Panc1 (cell line): ENCODE data around the gene ACOT13. TPM values are rescaled to one million over a fixed set of nuclear protein-coding genes. Genes with fewer than 3 reads are reported as not detected.

Source experiments
- ATAC-seq: fragments of 200-7000 bp; cut with Tn5 transposase; 2 replicates; pipeline ENCODE4 v1.9.1; 2020; ENCODE audit warnings: mild to moderate bottlenecking, moderate library complexity
- BruUV-seq: library from RNA; stranded (reverse); fragments of 400-500 nt; replicated peaks from 2 replicates; lab custom pipeline; 2021; lab: Mats Ljungman, UMichigan
- CTCF ChIA-PET: fragments of 300-600 bp; sonication (Branson Sonifier 250); formaldehyde crosslinking; loops from one replicate; lab custom pipeline; 2022; ENCODE audit warnings: antibody characterized with exemption; lab: Charles Lee
- POLR2A ChIA-PET: fragments of 300-600 bp; sonication (Branson Sonifier 250); formaldehyde crosslinking; loops from one replicate; lab custom pipeline; 2022; ENCODE audit warnings: antibody characterized with exemption; lab: Charles Lee
- DNase-seq: peaks from one replicate; pipeline ENCODE4 v3.0.0-alpha.2; 2010; ENCODE audit warnings: low read depth, low spot score
- H3K27ac ChIP-seq: 2 replicates; pipeline ENCODE4 v1.5.1; 2011; ENCODE audit warnings: mild to moderate bottlenecking, low read length, inconsistent platforms
- H3K27me3 ChIP-seq: fragments of 200-500 bp; sonication (Bioruptor generic); 2 replicates; pipeline ENCODE4 v1.6.0; 2014; ENCODE audit warnings: low read length, inconsistent platforms; ENCODE audit not compliant: control insufficient read depth, insufficient read depth
- H3K36me3 ChIP-seq: fragments of 200-500 bp; sonication (Bioruptor generic); 2 replicates; pipeline ENCODE4 v1.5.1; 2014; ENCODE audit warnings: inconsistent platforms, mild to moderate bottlenecking, low read length, moderate library complexity; ENCODE audit not compliant: control insufficient read depth, insufficient read depth
- H3K4me1 ChIP-seq: 2 replicates; pipeline ENCODE4 v1.5.1; 2011; ENCODE audit warnings: inconsistent platforms, mild to moderate bottlenecking, low read length, moderate library complexity; ENCODE audit not compliant: control insufficient read depth, insufficient read depth
- H3K4me3 ChIP-seq, 2 experiments: 2 replicates each; pipeline ENCODE4 v1.5.1; 2011 to 2012; ENCODE audit warnings: low read depth in 2 of 2, low read length in 2 of 2, mild to moderate bottlenecking in 2 of 2, inconsistent platforms in 1 of 2, moderate library complexity in 1 of 2
- H3K9me3 ChIP-seq: fragments of 200-500 bp; sonication (Bioruptor generic); 2 replicates; pipeline ENCODE4 v1.5.1; 2014; ENCODE audit warnings: low read depth, mild to moderate bottlenecking, inconsistent platforms, low read length, moderate library complexity; ENCODE audit not compliant: control insufficient read depth, insufficient read depth
- CTCF ChIP-seq: fragments of 450-650 bp; IDR thresholded peaks from 2 replicates; pipeline ENCODE4 v1.5.1; 2017; ENCODE audit warnings: mild to moderate bottlenecking
- POLR2AphosphoS5 ChIP-seq: IDR thresholded peaks from 2 replicates; pipeline ENCODE4 v1.6.1; 2012; ENCODE audit warnings: mild to moderate bottlenecking, low read depth, low read length, moderate library complexity
- REST ChIP-seq, 2 experiments: IDR thresholded peaks; 2 replicates each; pipeline ENCODE4 v1.6.1; 2011 to 2012; ENCODE audit warnings: low read depth in 2 of 2, control low read depth in 1 of 2, low read length in 1 of 2, mild to moderate bottlenecking in 1 of 2, moderate library complexity in 1 of 2; ENCODE audit not compliant: insufficient read depth in 1 of 2
- SIN3A ChIP-seq: IDR thresholded peaks from 2 replicates; pipeline ENCODE4 v1.6.1; 2012; ENCODE audit warnings: low read depth, mild to moderate bottlenecking, low read length, moderate library complexity, borderline replicate concordance; ENCODE audit not compliant: insufficient read depth
- TCF7L2 ChIP-seq: IDR thresholded peaks from 2 replicates; pipeline ENCODE4 v1.6.1; 2011; ENCODE audit warnings: mild to moderate bottlenecking, low read depth, low read length, inconsistent platforms
- in situ Hi-C: cut with HindIII; loops from 2 replicates; pipeline ENCODE4 v1.10.0; 2016; ENCODE audit warnings: low sequenced_read_pairs, low pct_unique_long_range_greater_than_20kb
- intact Hi-C: fragments of 100-400 bp; cut with micrococcal nuclease; formaldehyde crosslinking; loops from one replicate; pipeline ENCODE4 v1.10.0; 2022; ENCODE audit not compliant: unreplicated experiment
- total RNA-seq: library from RNA; stranded (reverse); gene quantifications from one replicate; pipeline ENCODE4 v1.2.1, GENCODE V29; 2021; ENCODE audit not compliant: unreplicated experiment

The ACOT13 gene
- total RNA-seq, 1 experiment from 2014 or later: 31.6 TPM

- TF ChIP-seq TCF7L2 (no peak), POLR2AphosphoS5 (no peak)
- H3K4me3 ChIP-seq: no peak overlapping the region
These were observed 24.7 kb downstream of the ACOT13 start for GRCh38 chr6:24691550-24691949.

GRCh38 chr6:24692003-24692402 is 25.1 kb downstream of the ACOT13 start:
- ATAC-seq (no peak), DNase-seq (no peak)
- BruUV-seq: no TSS peak
- Histone ChIP-seq H3K27me3 (no peaks in the 10 kb centered on the region), H3K27ac (no peak overlapping the region), H3K4me3 (no peak overlapping the region), H3K9me3 (no peaks in the 10 kb centered on the region), H3K36me3 (no peaks in the 10 kb centered on the region), H3K4me1 (peaks cover 3% of the 10 kb centered on the region; the same call in 1 of the 2 replicates)
- CTCF ChIA-PET: no interaction called here
- in situ Hi-C loops (no loop called here), intact Hi-C loops (no loop called here)
- TF ChIP-seq TCF7L2 (no peak), CTCF (no peak), REST (IDR thresholded peaks at IDR 0.05; ENCODE audit: insufficient read depth in 1 of 2, low read depth in 2 of 2, low read length in 1 of 2) (no peak), SIN3A (no peak), POLR2AphosphoS5 (no peak)
- POLR2A ChIA-PET: no interaction called here

More at GRCh38 chr6:24691550-24691949, 24.7 kb downstream of the ACOT13 start:
- ChIA-PET CTCF (no interaction called here), POLR2A (no interaction called here)
- no peaks in the 10 kb centered on the region for H3K36me3 ChIP-seq
- no peak overlapping the region for H3K27ac ChIP-seq
- no peaks in the 10 kb centered on the region for H3K27me3 ChIP-seq
- in situ Hi-C loops: no loop called here
- DNase-seq (no peak), ATAC-seq (no peak)
- H3K9me3 ChIP-seq: no peaks in the 10 kb centered on the region
- intact Hi-C loops: no loop called here
- no TSS peak for BruUV-seq
- H3K4me1 ChIP-seq: peaks cover 3% of the 10 kb centered on the region; the same call in 1 of the 2 replicates

- Histone ChIP-seq H3K36me3 (no peaks in the 10 kb centered on the region), H3K9me3 (no peaks in the 10 kb centered on the region), H3K27ac (no peak overlapping the region), H3K4me3 (no peak overlapping the region), H3K27me3 (no peaks in the 10 kb centered on the region), H3K4me1 (peaks cover 3% of the 10 kb centered on the region; the same call in 1 of the 2 replicates)
- ATAC-seq: no peak
- no peak for DNase-seq
- no TSS peak for BruUV-seq
- POLR2A ChIA-PET: no interaction called here
- CTCF ChIA-PET: no interaction called here
- TF ChIP-seq REST (IDR thresholded peaks at IDR 0.05; ENCODE audit: insufficient read depth in 1 of 2, low read depth in 2 of 2, low read length in 1 of 2) (no peak), POLR2AphosphoS5 (no peak), SIN3A (no peak), TCF7L2 (no peak)
- intact Hi-C loops: no loop called here
- in situ Hi-C loops: no loop called here
These were observed 25.5 kb downstream of the ACOT13 start for GRCh38 chr6:24692415-24692814.
